ENCODE measurements around the gene VPS8.

VPS8 gene

DNA sequence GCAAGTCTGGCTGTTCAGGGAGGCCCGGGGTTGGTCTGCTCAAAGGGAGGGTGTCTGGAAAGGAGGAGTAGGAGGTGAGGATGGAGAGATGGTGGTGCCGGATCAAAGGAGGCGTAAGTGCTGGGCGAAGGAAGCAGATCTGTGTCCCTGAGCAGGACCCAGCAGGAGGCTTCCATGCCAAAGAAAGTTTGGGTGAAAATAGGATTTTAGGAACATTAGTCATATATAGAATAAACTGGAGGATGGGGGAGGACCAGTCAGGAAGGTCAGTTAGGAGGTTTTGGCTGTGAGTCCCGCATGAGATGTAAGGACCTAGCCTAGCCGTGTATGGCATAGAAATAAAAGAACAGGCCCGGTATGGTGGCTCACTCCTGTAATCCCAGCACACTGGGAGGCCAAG is 28.6 kb upstream of the VPS8 start:
- no peak for DNase-seq

DNA sequence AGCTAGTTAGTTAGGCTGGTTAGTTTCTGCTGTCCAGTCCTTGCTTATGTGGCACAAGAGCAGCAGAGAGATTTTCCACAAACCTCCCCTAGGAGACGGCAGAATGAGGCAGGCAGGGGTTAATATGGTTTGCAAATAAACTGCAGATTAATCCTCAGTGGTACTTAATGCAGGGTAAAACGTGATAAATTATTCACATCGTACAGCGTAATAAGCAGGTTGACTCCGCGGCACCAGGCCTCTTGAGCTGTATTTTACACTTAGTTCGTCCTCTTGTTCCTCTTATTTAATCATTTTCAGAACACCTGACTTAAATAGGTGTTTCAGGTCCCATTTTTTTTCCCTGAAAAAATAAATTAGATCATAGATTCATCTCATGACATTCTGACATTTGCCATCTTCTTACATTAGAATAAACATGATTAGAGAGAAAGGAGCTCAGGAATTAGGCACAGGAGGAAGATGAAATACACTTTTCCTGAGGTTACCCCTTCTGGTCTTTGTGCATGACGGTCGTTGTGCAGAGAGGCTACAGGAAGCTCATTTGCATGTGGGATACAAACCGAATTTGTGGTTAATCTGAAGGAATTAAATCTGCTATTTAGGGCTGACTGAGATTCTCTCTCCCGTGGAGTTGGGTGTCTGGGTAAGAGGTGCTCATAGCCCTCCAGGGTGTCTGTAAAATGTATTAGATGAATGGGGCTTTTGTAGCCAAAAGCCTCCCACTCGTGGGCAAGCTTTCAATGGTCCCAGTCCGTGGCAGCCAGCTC is 27.1 kb upstream of the VPS8 start:
- DNase-seq: no peak

DNA sequence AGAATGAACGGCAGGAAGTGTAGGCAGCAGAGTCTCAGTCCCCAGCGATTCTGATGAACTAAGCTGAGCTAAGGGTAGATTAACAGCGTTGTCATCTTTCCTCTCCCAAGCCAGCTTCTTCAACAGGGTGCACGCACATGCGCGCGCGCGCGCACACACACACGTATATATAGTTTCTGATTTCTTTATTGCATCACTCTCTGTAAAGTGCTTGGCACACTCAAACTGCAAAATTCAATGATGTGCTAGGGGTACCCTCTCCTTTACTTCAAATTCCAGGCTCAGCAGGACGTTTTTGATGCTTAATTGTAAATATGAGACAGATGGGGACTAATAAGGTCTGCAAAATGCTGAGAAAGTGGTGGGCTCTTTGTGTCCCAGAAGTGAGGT is 26.1 kb upstream of the VPS8 start:
- no peak for DNase-seq

DNA sequence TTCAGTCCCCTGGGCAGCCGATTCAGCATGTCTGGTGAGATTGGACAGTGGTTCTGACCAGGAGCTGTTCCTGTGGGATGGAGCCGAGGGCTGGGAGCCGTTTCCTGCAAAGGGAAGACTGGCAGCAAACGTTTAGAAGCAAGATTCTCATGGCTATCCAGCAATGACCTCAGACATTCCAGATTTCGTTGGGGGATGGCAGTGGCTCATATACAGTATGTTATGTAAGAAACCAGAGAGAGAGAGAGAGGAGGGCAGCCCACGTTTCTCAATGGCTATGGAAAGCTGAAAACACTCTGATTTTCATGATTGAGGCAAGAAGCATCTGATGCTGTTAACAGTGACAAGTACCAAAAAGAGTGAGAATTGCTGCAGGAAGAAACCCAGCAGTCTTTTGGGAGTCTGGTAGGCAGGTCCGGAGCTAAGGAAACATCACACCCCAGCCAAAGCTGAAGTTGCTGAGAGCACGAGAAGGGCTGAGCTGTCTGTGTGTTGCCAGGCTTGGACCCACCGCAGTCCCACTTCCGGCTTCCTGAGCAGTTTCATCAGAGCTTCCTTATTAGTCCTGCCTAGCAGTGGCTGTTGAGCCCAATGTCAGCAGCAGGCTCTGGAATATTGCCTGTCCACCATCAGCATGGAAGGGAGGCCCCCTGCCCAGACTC is 25.6 kb upstream of the VPS8 start:
- no peak for DNase-seq

DNA sequence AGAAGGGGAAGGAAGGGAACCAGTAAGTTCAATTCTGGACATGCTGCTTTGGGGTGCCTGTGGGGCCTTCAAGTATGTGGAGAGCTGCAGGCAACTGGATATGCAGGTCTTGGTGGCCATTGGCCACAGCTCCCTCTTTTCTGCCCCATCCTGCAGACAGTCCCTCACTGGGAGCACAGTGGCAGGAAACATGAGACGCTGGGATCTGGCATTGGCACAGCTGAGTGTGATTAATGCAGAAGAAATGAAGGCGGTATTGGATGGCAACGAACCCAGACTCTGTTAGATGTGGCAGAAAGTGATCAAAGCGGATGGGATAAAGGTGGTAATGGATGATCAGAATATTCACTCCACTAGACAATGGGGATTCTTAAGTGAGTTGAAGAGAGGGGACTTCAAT is 23.2 kb upstream of the VPS8 start:
- DNase-seq: no peak

DNA sequence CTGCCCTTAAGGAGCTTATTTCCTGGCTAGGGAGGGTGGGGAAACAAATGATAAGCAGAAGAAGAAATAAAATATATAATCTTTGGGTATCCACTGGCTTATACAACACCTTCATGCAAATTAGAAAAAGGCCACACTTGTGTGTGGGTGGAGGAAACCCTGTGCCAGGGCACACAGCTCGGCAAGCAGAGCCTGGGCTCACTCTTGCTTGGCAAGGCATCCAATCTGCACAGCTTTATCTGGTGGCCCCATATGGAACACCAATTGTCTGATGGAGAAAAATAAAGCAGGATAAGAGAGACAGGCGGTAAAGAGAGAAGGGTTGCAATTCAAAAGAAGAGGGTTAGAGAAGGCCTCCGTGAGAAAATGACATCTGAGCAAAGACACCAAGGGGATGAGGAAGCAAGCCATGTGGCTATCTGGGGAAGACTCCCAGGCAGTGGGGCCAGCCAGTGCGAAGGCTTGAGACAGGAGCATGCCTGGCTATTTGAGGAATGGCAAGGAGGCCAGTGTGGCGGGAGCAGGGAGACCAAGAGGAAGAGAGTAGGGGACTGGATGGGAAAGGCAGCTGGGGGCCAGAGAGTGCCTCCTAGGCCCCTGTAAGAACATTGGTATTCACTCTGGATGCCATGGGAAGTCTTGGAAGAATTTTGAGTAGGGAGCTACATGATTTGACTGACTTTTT is 22.5 kb upstream of the VPS8 start:
- peak in 1 of 2 experiments; percentile 12 for DNase-seq

DNA sequence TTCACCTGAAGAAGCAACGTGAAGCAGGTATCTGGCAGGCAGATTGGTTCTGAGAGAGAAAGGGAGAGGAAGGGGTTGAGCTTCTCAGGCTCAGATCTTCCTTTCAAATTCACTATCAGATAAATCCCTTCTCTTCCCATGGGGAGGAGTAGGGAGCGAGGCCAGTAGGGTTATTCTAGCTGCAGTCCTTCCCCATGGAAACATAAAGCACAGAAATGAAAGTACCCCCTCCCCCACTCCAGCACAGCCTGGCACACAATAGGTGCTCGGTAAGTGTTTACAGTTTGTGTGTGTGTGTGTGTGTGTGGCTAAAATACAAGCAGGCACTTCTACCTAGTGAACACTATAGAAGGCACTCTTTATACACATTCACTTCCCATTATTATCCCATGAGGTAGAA is 20.8 kb upstream of the VPS8 start:
- no peak for DNase-seq

DNA sequence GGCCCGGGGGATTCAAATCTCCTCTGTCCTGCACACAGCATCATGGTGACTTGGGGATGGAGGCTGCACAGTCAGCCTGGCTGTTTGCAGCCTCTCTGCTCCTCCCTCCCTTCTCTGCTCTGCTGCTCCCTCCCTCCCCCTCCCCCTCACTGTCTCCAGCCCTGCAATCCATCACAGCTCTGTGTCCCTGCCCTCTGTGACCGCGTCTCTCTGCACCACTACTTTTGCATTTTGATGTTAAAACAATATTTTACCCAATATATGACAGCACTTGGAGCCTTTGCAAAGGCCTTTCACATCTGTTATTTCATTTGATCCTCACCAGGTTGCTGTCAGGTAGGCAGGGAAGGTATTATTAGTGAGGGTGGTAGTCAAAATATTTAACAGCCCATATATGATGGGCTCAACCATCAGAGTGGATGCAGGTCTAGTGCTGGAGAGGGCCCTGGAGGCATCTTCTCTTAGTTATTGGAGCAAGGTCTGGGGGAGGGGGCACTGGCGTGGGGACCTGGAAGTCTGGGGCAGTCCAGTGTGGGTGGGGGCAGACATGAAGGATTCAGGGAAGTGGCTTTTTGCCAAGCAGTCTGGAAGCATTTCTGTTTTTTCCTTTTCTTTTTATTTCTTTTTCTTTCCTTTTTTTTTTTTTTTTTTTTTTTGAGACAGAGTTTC is 16.3 kb upstream of the VPS8 start:
- DNase-seq: no peak

DNA sequence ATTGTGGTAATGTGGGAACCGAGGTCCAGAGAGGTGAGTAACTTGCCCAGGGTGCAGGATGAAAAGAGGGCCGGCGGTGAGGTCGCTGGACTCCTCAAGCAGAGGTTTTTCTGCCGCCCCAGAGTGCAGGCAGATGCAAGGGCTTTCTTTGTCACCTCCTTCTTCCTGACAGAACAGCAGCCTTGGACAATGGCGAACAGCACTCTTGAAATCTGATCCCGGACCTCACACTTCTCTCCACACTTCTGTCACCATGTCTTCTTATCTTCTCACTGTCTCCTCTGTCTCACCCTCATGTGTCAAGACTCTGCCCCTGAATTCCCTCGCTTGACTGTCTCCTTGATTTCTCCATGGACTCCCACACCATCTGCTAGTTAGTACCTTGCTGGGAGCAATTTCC is 15.4 kb upstream of the VPS8 start:
- no peak for DNase-seq

DNA sequence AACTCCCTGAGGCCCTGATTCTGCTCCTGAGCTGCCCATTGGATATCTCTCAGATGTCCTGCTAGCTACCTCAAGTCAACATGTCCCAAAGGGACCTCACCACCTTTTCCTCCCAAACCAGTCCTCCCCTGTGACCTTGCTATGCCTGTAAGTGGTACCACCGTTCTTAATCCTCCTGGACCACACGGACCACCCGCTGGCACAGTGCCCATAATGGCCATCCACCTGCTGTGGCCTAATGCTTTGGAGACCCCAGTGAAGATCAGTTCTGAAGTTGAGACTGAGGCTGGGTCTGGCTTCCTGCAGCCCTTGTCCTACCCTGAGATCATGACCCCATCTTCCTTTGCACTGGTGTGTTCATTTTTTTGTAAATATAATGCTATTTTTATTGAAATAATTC is 15.0 kb upstream of the VPS8 start:
- DNase-seq: no peak

DNA sequence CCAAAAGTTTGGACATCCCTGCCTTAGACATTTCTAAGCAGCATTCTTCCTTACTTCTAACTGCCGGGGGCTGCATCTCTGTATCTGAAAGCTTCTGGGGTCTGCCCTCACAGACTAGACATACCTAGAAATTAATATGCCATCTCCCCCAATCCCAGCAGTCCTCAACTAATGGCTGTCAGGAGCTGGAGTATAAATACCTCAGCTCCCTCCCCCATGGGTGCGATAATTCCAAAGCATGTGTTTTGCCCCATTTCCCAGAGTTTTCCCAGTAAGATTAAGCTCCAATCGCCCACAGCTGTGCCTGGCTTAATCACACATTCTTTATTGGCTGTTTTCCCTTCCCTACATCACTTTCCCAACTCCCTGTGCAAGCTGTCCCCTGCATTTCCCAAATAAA is 13.8 kb upstream of the VPS8 start:
- DNase-seq: no peak

DNA sequence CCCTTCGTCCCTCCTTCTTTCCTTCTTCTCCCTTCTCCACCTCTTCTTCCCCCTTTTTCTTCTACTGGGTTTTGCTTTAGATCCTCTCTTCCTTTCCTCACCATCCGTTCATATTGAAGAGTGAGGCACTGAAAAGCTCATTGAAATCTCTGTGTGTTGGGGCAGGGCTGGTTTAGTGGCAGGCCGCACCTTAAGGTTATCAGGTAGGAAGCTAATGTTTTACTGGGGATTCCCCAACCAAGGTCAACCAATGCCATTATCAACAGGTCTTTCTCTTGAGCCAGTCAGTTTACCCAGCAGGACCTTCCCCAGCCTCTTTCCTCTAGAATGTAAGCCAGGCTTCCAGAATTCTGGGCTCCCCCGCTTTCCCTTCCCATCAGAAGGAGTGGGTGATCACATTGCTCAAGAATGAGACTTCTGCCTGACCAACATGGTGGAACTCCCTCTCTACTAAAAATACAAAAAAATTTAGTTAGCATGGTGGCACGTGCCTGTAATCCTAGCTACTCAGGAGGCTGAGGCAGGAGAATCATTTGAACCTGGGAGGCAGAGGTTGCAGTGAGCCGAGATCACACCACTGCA is 11.5 kb upstream of the VPS8 start:
- no peak for DNase-seq

DNA sequence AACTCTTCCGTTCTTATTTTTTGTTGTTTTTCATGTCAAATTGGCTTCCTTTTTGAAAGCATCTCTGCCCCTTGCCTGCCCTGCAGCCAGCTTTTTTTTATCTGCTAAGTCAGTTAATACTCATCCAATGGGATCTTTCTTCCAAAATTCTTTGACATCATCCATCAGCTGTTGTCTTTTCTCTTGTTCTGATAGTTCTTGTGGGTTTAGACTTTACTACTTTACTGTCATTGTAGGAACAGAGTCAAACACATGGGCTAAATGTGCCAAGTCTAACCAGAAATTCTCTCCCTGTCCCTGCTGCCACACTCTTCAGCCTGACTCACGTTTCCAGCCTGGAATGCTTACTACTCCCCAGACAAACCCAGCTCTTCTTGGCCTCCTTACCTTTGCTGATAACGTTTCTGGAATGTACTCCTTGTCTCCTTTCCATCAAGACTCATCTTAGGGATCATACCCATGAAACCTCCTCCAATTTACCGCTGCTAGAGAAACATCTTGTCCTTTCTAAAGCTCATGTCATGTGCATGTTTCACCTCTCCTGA is 10.7 kb upstream of the VPS8 start:
- DNase-seq: no peak

DNA sequence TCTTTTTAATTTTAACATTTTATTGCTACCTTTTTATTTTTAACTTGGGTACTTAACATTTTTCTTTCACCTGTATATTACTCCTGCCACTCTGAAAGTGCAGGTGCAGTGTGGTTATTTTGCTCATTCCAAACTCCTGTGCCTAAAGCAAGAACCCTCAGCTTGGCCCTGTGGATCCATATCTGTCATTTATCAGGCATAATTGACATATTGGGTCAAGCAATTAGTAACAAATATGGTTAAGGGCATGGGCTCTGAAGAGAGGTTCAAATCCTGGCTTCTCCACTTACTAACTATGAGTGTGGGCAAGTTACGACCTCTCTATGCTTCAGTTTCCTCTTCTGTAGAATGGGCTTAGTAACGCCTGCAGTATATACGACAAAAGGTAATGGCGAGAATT is 9.8 kb upstream of the VPS8 start:
- DNase-seq: no peak

DNA sequence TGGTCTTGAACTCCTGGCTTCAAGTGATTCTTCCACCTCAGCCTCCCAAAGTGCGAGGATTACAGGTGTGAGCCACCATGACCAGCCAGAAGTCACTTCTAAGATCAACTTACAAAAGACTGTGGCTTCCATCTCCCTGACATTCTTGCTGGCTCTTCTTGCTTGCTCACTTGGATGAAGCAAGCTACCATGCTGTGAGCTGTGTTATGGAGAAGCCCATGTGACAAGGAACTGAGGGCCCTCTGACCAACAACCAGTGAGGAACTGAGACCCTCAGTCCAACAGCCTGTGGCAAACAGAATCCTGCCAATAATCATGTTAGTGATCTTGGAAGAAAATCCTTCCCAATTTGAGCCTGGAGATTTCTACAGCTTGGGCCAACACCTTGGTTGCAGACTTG is 7.2 kb upstream of the VPS8 start:
- no peak for DNase-seq

DNA sequence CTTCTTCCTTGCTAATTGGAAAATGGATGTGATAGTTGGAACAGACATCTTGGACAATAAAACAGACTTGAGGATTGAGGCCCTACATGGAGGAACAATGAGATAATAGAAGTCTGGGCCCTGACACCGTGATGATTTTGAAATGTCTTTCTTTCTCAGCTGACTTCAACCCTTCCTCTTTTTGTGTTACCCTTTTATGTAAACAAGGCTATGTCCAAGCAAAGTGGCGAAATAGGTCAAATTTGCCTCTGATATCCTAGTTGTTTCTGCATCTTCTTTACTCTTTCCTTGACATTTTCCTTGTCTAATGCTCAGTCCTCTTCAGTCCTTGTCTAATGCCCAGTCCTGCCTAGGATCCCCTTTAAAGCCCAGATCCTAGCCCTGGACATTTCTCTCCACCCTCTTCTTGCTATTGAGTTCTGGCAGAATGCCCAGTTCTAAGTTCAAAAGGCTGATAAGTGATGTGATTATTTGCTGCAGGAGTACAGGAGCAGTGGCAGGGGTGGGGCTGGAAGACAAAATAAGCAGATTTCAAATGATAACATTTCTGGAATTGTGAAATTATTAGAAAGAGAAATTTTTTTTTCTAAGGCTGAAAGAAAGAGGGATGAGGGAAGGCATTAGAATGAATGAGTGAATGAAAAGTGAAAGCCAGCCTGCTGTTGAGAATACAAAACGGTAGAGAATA is 6.5 kb upstream of the VPS8 start:
- no peak for DNase-seq

DNA sequence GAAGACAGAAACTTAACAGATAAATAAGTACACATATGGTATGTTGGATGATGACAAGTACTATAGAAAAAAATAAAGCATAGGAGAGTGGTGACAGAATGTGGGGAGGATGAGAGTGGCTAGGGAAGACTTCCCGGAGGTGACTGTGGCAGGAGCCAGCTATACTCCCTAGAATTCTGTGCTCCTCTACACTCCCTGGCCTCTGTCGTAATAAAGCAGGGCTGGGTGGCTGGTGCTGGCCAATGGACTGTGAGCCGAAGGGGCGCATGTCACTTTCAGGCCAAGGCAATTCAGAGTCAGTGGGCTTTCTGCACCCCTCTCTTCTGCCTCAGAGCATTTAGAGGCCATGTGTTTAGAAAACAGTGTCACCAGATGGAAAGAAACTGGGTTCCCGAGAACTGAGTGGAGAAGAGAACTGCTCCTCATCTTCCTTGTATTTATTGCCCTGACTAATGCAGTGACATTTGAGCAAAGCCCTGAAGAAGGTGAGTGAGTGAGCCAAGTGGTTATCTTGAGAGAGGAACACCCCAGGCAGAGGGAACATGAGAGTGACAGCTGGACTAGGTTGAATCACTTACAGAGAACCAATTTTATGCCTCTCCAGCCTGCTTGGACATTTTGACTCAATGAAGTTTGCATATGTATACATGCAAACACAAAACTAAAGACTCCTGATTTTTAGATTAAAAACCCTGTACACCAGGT is 5.2 kb upstream of the VPS8 start:
- DNase-seq: no peak

DNA sequence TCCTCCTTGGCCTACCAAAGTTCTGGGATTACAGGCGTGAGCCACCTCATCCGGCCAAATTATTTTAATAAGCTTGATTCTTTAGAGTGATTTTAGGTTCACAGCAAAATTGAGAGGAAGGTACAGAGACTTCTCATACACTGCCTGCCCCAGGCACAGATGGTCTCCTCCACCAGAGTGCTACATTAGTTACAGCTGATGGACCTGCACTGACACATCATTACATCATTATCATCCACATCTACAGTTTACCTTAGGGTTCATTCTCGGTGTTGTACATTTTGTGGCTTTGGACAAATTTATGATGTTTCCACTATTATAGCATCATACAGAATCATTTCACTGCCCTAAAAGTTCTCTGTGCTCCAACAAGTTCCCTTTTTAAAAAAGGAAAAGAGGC is 4.4 kb upstream of the VPS8 start:
- DNase-seq: no peak

DNA sequence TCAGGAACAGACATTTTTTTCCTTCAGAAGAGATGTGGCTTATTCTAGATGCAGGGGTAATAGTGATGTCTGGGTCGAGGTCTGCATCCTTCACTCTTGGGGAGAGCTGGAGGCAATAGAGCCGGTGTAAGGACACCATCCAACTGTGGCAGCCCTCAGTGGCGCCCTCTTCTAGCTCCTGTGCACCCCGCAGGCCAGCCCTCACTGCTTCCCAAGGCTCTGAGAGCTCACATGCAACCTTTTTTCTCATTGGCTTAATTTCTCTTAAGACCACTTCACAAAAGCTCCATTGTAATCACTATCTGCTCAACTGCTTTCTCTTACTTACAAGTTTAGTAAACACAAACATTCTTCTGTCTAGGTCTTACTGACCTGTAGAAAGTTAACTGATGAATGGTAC is 3.9 kb upstream of the VPS8 start:
- DNase-seq: no peak

DNA sequence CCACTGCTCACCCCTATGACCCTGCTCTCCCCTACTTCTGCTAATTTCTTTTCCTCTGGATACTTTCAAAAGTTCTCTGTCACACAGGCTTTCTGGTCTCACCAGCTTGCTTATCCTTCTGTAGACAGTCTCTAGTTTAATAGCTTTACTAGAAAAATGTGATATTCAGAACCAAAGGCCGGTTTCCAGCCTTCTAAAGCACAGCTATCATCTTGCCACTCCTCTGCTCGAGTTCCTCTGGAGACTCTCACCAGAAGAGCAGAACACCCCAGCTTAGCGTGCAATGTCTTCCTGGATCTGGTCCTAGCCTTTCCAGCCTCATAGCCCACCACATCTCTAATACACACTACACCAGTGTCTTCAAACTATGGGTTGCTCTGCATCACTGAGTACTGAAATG is 1.8 kb upstream of the VPS8 start:
- DNase-seq: no peak

DNA sequence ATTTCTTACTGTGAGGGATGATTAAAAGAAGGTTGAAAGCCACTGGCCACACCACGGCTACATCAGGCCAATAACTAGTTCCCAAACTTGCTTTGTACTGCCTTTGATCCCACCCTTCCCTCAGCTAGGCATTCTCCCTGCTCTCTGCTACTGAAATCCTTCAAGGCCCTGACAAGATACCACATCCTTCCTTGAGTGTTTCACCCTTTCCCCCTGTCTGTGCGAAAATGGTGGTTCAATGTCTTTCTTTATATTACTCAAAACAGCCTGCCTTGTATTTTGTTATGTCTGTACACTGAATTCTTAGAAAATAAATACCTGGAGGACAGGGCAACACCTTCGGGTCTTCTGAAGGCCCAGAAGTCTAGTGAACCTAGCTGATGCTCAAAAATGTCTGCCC is 932 bp upstream of the VPS8 start:
- DNase-seq: no peak

DNA sequence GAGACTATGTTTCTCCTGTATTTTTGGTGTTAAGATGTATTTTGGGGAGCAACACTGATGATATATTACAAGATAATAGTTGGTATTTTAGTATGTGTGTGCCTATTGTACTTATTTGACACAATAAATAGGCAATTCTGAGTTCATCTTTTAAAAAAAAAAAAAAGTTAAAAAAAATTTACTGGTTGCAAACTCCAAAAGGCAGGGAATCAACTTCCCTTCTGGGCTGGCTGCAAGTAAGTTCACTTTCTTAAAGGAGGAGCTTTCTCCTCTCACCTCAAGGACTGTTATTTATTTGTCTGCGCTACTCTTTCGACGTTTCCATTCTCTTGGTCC is 335 bp upstream of the VPS8 start:
- DNase-seq: no peak
